ENCODE data around the gene TTC28.

- TF ChIP-seq CTCF (IDR thresholded peaks at IDR 0.05) (no peak), POLR2AphosphoS5 (IDR thresholded peaks at IDR 0.05) (no peak)
Observed at GRCh38 chr22:28283068-28283654, 396.5 kb downstream of the TTC28 start.

Measured in sigmoid colon (tissue), 4 donors.